PC-3 (cell line): ENCODE results near the gene NTN1. TPM values are rescaled to one million over a fixed set of nuclear protein-coding genes. Genes with fewer than 3 reads are reported as not detected.

ENCODE experiments used
- ATAC-seq: fragments of 200-7000 bp; cut with Tn5 transposase; 2 replicates; pipeline ENCODE4 v1.9.1; 2020; ENCODE audit warnings: mild to moderate bottlenecking, moderate library complexity
- BruUV-seq: library from RNA; stranded (reverse); fragments of 400-500 nt; replicated peaks from 2 replicates; lab custom pipeline; 2021; lab: Mats Ljungman, UMichigan
- CTCF ChIA-PET: fragments of 300-600 bp; sonication (Branson Sonifier 250); formaldehyde crosslinking; loops from one replicate; lab custom pipeline; 2022; ENCODE audit warnings: antibody characterized with exemption; lab: Charles Lee
- POLR2A ChIA-PET: fragments of 300-600 bp; sonication (Branson Sonifier 250); formaldehyde crosslinking; loops from one replicate; lab custom pipeline; 2022; ENCODE audit warnings: antibody characterized with exemption; ENCODE audit not compliant: unreplicated experiment; lab: Charles Lee
- DNase-seq: peaks from one replicate; pipeline ENCODE4 v3.0.0-alpha.2; 2015
- H2AFZ ChIP-seq: fragments of 300-600 bp; sonication (generic); 2 replicates; pipeline ENCODE4 v1.6.0; 2016; ENCODE audit warnings: antibody characterized with exemption, low read length
- H3F3A ChIP-seq: fragments of 300-600 bp; sonication (generic); one replicate; pipeline ENCODE4 v1.6.0; 2017; ENCODE audit warnings: antibody characterized with exemption, low read length, control low read depth, mild to moderate bottlenecking; ENCODE audit not compliant: unreplicated experiment
- H3K27ac ChIP-seq: fragments of 300-600 bp; sonication (generic); 2 replicates; pipeline ENCODE4 v1.5.1; 2016; ENCODE audit warnings: mild to moderate bottlenecking, low read length
- H3K27me3 ChIP-seq: fragments of 300-600 bp; sonication (generic); 2 replicates; pipeline ENCODE4 v1.6.1; 2016; ENCODE audit warnings: low read length, mixed read lengths
- H3K36me3 ChIP-seq: fragments of 300-600 bp; sonication (generic); 2 replicates; pipeline ENCODE4 v1.6.1; 2016; ENCODE audit warnings: low read depth, mixed run types, low read length, mixed read lengths
- H3K4me1 ChIP-seq: fragments of 300-600 bp; sonication (generic); 2 replicates; pipeline ENCODE4 v1.5.1; 2016; ENCODE audit warnings: low read length; ENCODE audit not compliant: insufficient read depth
- H3K4me2 ChIP-seq: fragments of 300-600 bp; sonication (generic); 2 replicates; pipeline ENCODE4 v1.6.0; 2016; ENCODE audit warnings: low read length
- H3K4me3 ChIP-seq: fragments of 300-600 bp; sonication (generic); 2 replicates; pipeline ENCODE4 v1.5.1; 2016; ENCODE audit warnings: mild to moderate bottlenecking, low read length, mixed read lengths
- H3K79me2 ChIP-seq: fragments of 300-600 bp; sonication (generic); 2 replicates; pipeline ENCODE4 v1.6.1; 2017; ENCODE audit warnings: low read length, mixed read lengths
- H3K9ac ChIP-seq: fragments of 300-600 bp; sonication (generic); 2 replicates; pipeline ENCODE4 v1.6.0; 2016; ENCODE audit warnings: mild to moderate bottlenecking, low read length
- H3K9me2 ChIP-seq: fragments of 300-600 bp; sonication (generic); replicated peaks from 2 replicates; pipeline ENCODE4 v1.6.1; 2016; ENCODE audit warnings: mixed run types, low read length, mixed read lengths
- H3K9me3 ChIP-seq: fragments of 300-600 bp; sonication (generic); 2 replicates; pipeline ENCODE4 v1.6.1; 2016; ENCODE audit warnings: low read length, mixed read lengths
- H4K20me1 ChIP-seq: fragments of 300-600 bp; sonication (generic); 2 replicates; pipeline ENCODE4 v1.6.1; 2016; ENCODE audit warnings: low read length, mixed read lengths
- EZH2 ChIP-seq: fragments of 300-600 bp; sonication (generic); IDR thresholded peaks from one replicate; pipeline ENCODE4 v1.6.1; 2017; ENCODE audit warnings: antibody characterized with exemption, mild to moderate bottlenecking, low read length; ENCODE audit not compliant: unreplicated experiment
- EZH2phosphoT487 ChIP-seq: fragments of 300-600 bp; sonication (generic); IDR thresholded peaks from 2 replicates; pipeline ENCODE4 v1.6.1; 2018; ENCODE audit warnings: mild to moderate bottlenecking, antibody characterized with exemption, low read length, borderline replicate concordance
- intact Hi-C: fragments of 100-400 bp; cut with micrococcal nuclease; formaldehyde crosslinking; loops from 2 replicates; pipeline ENCODE4 v1.9.0; 2023
- total RNA-seq: library from RNA; depleted of rRNA; stranded (reverse); fragments of >200 nt; gene quantifications from 2 replicates; pipeline ENCODE4 v1.2.3, GENCODE V29; 2014
- TF ChIP-seq, protein P1 (sequence below): fragments of 300-600 bp; sonication (generic); conservative IDR thresholded peaks from 2 replicates; pipeline ENCODE4 v1.5.1; 2017; ENCODE audit warnings: antibody characterized with exemption, low read depth, mild to moderate bottlenecking, low read length

NTN1 gene
- total RNA-seq, 1 experiment from 2014 or later = 0.22 TPM

DNA sequence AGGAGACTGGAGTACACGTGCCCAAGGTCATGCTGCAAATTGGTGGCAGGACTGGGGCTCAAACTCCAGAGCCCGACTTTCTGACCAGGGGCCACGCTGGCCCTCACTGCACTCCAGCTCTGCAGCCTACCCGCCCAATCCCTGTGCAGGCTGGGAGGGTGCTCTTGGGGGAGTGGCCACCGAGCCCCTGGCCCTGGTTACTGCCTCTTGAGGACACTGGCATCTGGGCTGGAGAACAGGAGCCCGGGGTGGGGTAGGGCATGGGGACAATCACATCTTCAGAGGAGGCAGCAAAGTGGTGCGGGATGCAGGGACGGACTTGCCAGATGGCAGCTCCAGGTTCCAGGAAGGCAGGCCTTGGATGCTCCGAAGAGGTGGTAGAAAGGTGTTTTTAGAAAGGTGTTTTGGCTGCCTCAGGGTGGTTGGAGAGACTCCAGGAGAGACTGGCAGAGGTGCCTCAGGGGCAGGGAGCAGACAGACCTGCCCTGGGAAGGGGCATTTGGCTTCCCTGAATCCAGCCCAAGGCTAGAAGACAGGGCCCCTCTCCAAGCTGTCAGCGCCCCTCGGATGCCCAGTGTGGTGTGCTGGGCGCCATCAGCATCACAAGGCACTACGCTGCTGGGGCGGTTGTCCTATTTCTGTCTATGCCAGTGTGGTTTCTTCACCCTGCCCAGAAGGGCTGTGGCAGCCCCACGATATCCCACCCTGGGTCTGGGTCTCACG is 220.6 kb downstream of the NTN1 start:
- Histone ChIP-seq H3K9ac (no peak overlapping the region), H3K9me2 (no peaks in the 10 kb centered on the region), H3K27me3 (no peaks in the 10 kb centered on the region), H3K79me2 (no peaks in the 10 kb centered on the region), H3K36me3 (no peaks in the 10 kb centered on the region), H3F3A (no peaks in the 10 kb centered on the region), H3K4me2 (no peak overlapping the region), H4K20me1 (no peaks in the 10 kb centered on the region), H2AFZ (no peak overlapping the region), H3K9me3 (no peaks in the 10 kb centered on the region), H3K4me3 (no peak overlapping the region), H3K4me1 (peaks cover 10% of the 10 kb centered on the region; the same call in 1 of the 2 replicates), H3K27ac (no peak overlapping the region)
- intact Hi-C loops = no loop called here
- BruUV-seq = no TSS peak
- DNase-seq (no peak), ATAC-seq (no peak)
- TF ChIP-seq EZH2 (no peak), EZH2phosphoT487 (no peak)
- TF ChIP-seq, protein P1, sequence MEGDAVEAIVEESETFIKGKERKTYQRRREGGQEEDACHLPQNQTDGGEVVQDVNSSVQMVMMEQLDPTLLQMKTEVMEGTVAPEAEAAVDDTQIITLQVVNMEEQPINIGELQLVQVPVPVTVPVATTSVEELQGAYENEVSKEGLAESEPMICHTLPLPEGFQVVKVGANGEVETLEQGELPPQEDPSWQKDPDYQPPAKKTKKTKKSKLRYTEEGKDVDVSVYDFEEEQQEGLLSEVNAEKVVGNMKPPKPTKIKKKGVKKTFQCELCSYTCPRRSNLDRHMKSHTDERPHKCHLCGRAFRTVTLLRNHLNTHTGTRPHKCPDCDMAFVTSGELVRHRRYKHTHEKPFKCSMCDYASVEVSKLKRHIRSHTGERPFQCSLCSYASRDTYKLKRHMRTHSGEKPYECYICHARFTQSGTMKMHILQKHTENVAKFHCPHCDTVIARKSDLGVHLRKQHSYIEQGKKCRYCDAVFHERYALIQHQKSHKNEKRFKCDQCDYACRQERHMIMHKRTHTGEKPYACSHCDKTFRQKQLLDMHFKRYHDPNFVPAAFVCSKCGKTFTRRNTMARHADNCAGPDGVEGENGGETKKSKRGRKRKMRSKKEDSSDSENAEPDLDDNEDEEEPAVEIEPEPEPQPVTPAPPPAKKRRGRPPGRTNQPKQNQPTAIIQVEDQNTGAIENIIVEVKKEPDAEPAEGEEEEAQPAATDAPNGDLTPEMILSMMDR = no peak
- POLR2A ChIA-PET = no interaction called here
- CTCF ChIA-PET = no interaction called here

DNA sequence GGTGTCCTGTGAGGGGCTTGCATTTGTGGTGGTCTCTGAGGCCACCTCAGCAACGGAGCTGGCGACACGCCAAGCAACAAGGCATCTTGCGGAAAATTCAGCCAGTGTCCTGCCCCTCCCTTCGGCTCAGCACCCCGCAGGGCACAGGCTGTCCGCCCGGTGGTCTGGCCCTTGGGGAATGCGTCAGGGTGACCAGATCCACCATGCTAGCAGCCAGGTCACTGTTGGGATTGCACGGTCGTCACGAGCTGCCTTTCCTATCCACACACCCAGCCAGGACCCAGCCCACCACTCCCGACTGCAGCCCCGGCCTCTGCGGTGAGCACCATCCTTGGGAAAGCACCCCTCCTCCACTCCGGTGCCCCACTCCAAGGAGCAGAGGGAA is 221.2 kb downstream of the NTN1 start:
- H4K20me1 ChIP-seq = no peaks in the 10 kb centered on the region
- no peaks in the 10 kb centered on the region for H3K79me2 ChIP-seq
- ChIA-PET POLR2A (no interaction called here), CTCF (no interaction called here)
- no peak overlapping the region for H3K4me2 ChIP-seq
- TF ChIP-seq EZH2 = no peak
- no peak overlapping the region for H3K27ac ChIP-seq
- H3K9me3 ChIP-seq = no peaks in the 10 kb centered on the region
- no peaks in the 10 kb centered on the region for H3K36me3 ChIP-seq
- DNase-seq (no peak), ATAC-seq (no peak)
- intact Hi-C loops = no loop called here
- no peaks in the 10 kb centered on the region for H3F3A ChIP-seq
- H3K9me2 ChIP-seq = no peaks in the 10 kb centered on the region
- no peak overlapping the region for H2AFZ ChIP-seq
- no peak overlapping the region for H3K9ac ChIP-seq
- no TSS peak for BruUV-seq
- H3K4me3 ChIP-seq = no peak overlapping the region
- H3K4me1 ChIP-seq = peaks cover 10% of the 10 kb centered on the region; the same call in 1 of the 2 replicates
- no peaks in the 10 kb centered on the region for H3K27me3 ChIP-seq

DNA sequence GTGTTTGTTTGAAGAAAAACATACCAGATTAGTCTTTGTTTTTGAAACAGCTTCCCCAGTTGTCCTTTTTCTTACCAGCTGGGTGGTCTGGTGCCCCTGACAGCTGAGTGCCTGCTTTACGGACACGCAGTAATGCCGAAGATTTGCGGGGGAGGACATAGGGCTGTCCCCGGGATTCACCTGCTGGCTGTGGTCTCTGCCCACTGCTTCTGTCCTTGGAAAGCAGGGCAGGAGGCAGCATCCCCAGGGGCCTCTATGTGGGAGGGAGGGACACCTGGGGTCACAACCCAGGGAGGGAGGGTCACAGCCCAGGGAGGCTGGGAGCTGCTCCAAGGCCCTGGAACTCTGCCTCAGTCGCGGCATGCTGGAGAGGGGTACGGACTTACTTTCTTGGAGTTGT is 221.7 kb downstream of the NTN1 start:
- no peaks in the 10 kb centered on the region for H3K79me2 ChIP-seq
- no peak for DNase-seq
- H3F3A ChIP-seq = no peaks in the 10 kb centered on the region
- no peaks in the 10 kb centered on the region for H4K20me1 ChIP-seq
- no peak overlapping the region for H3K4me3 ChIP-seq
- peaks cover 10% of the 10 kb centered on the region; the same call in 1 of the 2 replicates for H3K4me1 ChIP-seq
- H3K9ac ChIP-seq = no peak overlapping the region
- no peak overlapping the region for H3K27ac ChIP-seq
- BruUV-seq = no TSS peak
- H3K27me3 ChIP-seq = no peaks in the 10 kb centered on the region
- no peaks in the 10 kb centered on the region for H3K9me2 ChIP-seq
- intact Hi-C loops = no loop called here
- no peak overlapping the region for H2AFZ ChIP-seq
- H3K36me3 ChIP-seq = no peaks in the 10 kb centered on the region
- ChIA-PET POLR2A (no interaction called here), CTCF (no interaction called here)
- no peaks in the 10 kb centered on the region for H3K9me3 ChIP-seq
- no peak for TF ChIP-seq EZH2
- TF ChIP-seq, protein P1 = no peak
- TF ChIP-seq EZH2phosphoT487 = no peak
- no peak overlapping the region for H3K4me2 ChIP-seq
- ATAC-seq = no peak
